B cell (primary cell): ENCODE data around the gene FGF8.

Experiments
- CTCF ChIP-seq: fragments of 200-600 bp; IDR thresholded peaks from one replicate; pipeline ENCODE4 v1.8.0; 2022; ENCODE audit warnings: antibody characterized with exemption, mild to moderate bottlenecking
- EZH2 ChIP-seq: IDR thresholded peaks from 2 replicates; pipeline ENCODE4 v1.6.1; 2012; ENCODE audit warnings: borderline replicate concordance, low read depth, mild to moderate bottlenecking, moderate library complexity, low read length; ENCODE audit not compliant: insufficient read depth, poor library complexity, severe bottlenecking

- no peak for TF ChIP-seq CTCF
- no peak for TF ChIP-seq EZH2
Measured at GRCh38 chr10:101766753-101767599, 8.9 kb downstream of the FGF8 start.
